Activated naive CD4-positive, alpha-beta T cell treated with anti-CD3 and anti-CD28 coated beads, Interleukin-2, amount 50 U/mL, for 72 hours (primary cell): ENCODE data around the gene KXD1. TPM values are rescaled to one million over a fixed set of nuclear protein-coding genes. Genes with fewer than 3 reads are reported as not detected.
"Not testable (repeated sequence)": the region's sequence is repeated elsewhere in the genome, so short reads cannot be mapped to it uniquely, and the experiment has no call there.

Experiments used
- ATAC-seq, 2 donors: fragments of 150-1000 bp; cut with Tn5 transposase; 2 replicates each; pipeline ENCODE4 v1.10.0; 2021; ENCODE audit warnings: mild to moderate bottlenecking in 2 of 2, moderate library complexity in 2 of 2
- DNase-seq, 2 donors: peaks; one replicate each; pipeline ENCODE4 v3.0.0; 2021 to 2022; ENCODE audit warnings: low spot score in 2 of 2
- H3K27ac Mint-ChIP-seq, 2 donors: one replicate each; pipeline ENCODE4 v1.8.0; 2022; ENCODE audit warnings: mild to moderate bottlenecking in 2 of 2, mixed read lengths in 2 of 2
- H3K36me3 Mint-ChIP-seq, 2 donors: one replicate each; pipeline ENCODE4 v1.8.0; 2022; ENCODE audit warnings: mixed read lengths in 2 of 2
- H3K9me3 Mint-ChIP-seq, 2 donors: one replicate each; pipeline ENCODE4 v1.8.0; 2022; ENCODE audit warnings: mixed read lengths in 2 of 2
- total RNA-seq, 2 donors: library from RNA; stranded (reverse); gene quantifications; one replicate each; pipeline ENCODE4 v1.2.3, GENCODE V29; 2022

KXD1 gene
- total RNA-seq, 2 donors from 2014 or later: 75.8 to 122 TPM

DNA sequence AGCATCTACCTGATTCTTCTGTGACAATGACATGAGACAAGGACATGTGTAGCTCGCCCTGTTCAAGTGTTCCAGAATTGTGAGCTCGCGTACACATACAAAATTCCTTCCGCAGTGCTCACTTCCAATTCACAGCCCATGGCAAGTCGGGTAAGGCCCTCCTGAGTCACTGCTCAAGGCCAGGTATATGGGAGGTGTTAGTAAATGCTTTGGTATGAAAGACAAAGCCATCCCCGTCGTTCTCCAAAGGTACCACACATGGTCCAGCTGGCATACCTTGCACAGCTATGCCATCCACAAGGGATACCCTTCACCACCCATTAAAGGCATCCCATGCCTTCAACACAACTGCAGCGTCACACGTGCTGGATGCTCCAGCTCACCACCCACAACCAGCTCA, 31.4 kb upstream of the KXD1 start:
- Mint-ChIP-seq H3K27ac (no peak overlapping the region), H3K9me3 (no peaks in the 10 kb centered on the region), H3K36me3 (no peaks in the 10 kb centered on the region)
- ATAC-seq: no peak
- DNase-seq: no peak

DNA sequence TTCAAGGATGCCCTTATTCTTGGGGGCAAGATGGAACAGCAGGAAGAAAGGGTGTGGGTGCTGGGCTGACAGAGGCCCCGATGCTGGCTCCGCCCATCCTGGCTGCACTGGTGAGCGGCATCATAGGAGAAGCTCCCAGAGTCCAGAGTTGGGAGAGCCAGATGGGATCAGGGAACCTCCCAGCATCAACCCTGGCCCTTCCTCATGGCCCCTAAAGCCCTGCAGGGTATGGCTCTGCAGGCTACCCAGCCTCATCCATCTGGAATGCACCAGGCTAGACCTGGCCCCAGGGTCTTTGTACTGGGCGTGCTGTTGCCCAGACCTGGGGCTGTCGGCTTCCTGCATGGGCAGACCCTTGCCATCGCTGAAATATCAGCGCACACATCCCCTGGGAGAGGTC, 27.9 kb upstream of the KXD1 start:
- no peak for DNase-seq
- no peak for ATAC-seq
- H3K9me3 Mint-ChIP-seq: no peaks in the 10 kb centered on the region
- H3K36me3 Mint-ChIP-seq: no peaks in the 10 kb centered on the region
- no peak overlapping the region for H3K27ac Mint-ChIP-seq

DNA sequence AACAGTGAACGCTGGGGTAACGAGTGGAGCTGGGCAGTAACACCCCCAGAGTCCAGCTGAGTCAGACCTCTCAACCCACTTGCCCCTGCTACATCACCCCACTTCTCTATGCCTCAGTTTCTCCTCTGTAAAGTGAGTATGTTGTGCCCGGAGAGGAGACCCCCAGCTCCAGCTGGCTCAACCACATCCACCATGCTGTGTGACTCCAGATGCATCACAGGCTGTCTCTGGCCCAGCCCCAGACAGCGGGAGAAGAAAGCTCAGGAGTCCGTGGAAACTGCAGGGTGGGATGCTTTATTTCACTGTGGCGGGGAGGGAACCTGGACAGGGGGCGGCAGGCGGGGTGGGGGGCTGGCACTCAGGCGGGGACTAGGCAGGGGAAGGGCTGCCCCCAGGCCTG, 26.2 kb upstream of the KXD1 start:
- ATAC-seq (no peak), DNase-seq (no peak)
- no peaks in the 10 kb centered on the region for H3K9me3 Mint-ChIP-seq
- peaks cover 0 to 3% of the 10 kb centered on the region in 2 donors for H3K36me3 Mint-ChIP-seq
- H3K27ac Mint-ChIP-seq: no peak overlapping the region

DNA sequence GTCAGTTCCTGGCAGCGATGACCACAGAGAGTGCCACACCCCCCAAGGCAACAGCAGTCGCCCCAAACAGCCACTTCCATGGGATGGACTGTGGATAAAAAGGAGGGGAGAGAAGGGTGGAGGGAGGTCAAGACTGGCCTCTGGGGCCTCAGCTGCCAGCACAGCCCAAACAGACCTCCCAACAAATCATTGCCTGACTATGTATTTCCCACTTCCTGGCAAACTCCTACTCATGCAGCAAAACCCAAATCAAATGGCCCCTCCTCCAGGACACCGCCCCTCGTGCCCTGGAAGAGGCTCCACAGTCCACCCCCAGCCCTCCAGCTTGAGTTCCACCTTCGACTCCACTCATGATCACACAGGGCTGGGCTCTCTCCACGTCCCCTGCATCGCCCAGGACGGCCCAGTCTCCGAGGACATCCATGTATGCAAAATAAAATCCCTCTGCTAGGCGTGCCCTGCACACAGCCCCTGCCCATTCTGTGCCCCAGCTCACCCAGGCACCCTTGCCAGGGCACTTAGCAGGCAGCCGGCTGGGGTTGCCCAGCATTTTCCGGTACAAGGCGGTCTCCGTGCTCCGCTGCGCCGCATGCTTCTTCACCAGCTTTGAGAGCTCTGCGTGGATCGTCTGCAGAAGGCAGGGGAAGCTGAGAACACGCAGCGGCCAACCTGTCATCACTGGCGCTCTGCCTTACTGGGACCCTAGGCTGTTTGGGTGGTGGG, 25.3 kb upstream of the KXD1 start:
- DNase-seq: no peak
- H3K9me3 Mint-ChIP-seq: no peaks in the 10 kb centered on the region
- peak overlapping the region; percentile 67 to 90 for H3K27ac Mint-ChIP-seq
- H3K36me3 Mint-ChIP-seq: peaks cover 0 to 6% of the 10 kb centered on the region in 2 donors
- no peak for ATAC-seq

DNA sequence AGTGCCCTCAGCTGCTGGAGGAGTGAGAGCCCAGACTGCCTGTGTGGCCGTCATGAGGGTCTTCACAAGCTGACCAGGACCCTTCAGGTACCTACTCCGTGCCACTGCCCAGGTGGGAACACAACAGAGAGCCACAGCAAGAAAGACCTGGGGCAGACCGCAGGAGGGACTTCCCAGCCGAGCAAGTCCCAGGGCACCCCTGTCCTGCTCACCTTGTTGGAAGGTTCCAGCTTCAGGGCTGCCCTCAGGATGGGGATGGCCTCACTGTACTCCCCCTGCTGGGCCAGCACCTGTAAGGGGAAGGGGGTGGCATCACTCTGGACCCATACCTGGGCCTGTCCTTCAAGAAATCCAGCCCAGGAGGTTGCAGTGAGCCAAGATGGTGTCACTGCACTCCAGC, 24.6 kb upstream of the KXD1 start:
- DNase-seq: no peak
- Mint-ChIP-seq H3K36me3 (peaks cover 0 to 6% of the 10 kb centered on the region in 2 donors), H3K27ac (peak overlapping the region in 1 of 2 donors; percentile 36), H3K9me3 (no peaks in the 10 kb centered on the region)
- no peak for ATAC-seq

DNA sequence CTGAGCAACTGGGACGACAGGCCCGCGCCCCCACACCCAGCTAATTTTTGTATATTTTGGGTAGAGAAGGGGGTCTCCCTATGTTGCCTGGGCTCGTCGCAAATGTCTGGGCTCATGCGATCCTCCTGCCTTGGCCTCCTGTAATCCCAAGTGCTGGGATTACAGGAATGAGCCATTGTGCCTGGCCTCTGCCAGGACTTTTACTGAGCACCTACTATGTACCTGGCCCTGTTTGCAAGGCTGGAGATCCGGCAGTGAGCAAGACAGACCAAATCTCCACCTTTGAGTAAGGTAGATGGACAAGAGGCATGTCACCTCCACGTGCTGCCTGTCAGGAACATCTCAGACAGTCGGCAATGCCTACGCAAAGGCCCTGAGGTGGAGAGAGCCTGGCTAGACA, 21.2 kb upstream of the KXD1 start:
- ATAC-seq: no peak
- H3K9me3 Mint-ChIP-seq: no peaks in the 10 kb centered on the region
- peak overlapping the region; percentile 58 to 77 for H3K27ac Mint-ChIP-seq
- H3K36me3 Mint-ChIP-seq: peaks cover 10 to 12% of the 10 kb centered on the region in 2 donors
- DNase-seq: no peak

DNA sequence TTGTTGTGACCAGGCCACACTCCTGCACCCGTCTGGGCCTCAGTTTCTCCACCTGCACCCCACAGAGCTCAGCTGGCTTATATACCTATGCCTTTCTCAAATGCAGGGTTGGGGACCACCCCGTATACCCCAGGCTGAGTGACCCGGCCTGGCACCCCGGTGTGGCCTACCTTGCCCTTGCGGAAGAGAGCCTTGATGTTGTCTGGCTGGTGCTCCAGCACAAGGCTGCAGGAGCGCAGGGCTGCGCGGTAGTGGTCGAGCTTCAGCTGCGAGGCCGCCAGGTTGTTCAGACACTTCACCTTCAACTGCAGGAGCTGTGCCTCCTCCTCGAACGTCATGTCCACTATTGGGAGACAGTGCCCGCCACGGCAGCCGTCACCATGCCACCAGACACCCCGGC, 20.2 kb upstream of the KXD1 start:
- H3K36me3 Mint-ChIP-seq: peaks cover 12 to 17% of the 10 kb centered on the region in 2 donors
- H3K9me3 Mint-ChIP-seq: no peaks in the 10 kb centered on the region
- no peak for DNase-seq
- no peak overlapping the region for H3K27ac Mint-ChIP-seq
- no peak for ATAC-seq

DNA sequence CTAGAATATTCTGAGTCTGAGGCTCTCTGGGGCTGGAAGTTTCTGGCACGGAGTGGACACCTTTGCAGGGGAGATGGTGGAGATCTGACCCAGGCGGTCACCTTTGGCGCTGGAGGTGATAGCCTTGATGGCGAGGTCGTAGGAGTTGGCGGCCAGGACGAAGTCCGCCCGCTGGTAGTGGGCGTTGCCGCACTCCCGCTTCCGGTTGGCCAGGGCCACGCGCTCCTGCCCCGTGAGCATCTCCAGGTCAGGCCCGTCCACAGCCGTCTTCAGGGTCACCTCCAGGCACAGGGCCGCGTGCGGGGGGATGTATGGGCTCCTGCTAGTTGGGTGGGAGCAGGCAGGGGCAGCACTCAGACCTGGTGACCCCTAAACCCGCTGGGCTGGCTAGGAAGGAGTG, 19.6 kb upstream of the KXD1 start:
- ATAC-seq (no peak), DNase-seq (no peak)
- no peak overlapping the region for H3K27ac Mint-ChIP-seq
- H3K36me3 Mint-ChIP-seq: peaks cover 14 to 17% of the 10 kb centered on the region in 2 donors
- H3K9me3 Mint-ChIP-seq: no peaks in the 10 kb centered on the region

DNA sequence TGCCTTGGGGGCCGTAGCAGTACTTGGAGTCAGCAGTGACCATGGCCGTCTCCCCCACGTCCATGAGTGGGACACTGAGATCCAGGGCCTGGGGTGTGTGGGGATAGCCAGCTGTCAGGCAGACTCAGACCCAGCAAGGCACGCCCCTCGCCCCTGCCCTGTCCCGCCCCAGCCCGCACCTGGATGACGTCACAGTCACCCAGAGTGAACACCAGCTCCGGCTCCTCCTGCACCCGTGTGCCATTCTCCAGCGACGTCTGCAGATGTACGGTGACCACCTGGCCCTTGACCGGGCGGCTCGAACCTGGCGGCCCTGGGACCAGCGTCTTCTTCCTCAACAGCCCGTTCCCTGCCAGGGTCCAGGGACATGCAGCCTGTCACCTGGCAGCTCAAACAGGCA, 18.3 kb upstream of the KXD1 start:
- Mint-ChIP-seq H3K9me3 (no peaks in the 10 kb centered on the region), H3K27ac (peak overlapping the region in 1 of 2 donors; percentile 65), H3K36me3 (peaks cover 14 to 17% of the 10 kb centered on the region in 2 donors)

DNA sequence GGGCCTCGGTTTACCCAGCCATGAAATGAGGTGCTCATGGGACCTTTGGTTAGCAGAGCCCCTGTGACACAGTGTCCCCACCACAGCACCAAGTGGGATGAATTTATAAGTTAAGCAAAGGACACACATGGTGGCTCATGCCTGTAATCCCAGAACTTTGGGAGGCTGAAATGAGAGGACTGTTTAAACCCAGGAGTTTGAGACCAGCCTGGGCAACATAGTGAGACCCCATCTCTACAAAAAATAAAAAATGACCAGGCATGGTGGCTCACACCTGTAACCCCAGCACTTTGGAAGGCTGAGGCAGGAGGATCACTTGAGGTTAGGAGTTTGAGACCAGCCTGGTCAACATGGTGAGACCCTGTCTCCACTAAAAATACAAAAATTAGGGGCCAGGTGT, 17.5 kb upstream of the KXD1 start:
- peaks cover 14 to 17% of the 10 kb centered on the region in 2 donors for H3K36me3 Mint-ChIP-seq
- DNase-seq, ATAC-seq, H3K9me3 Mint-ChIP-seq, H3K27ac Mint-ChIP-seq: not testable (repeated sequence)

More for the DNA sequence above, 18.3 kb upstream of the KXD1 start:
- no peak for DNase-seq
- ATAC-seq: no peak

DNA sequence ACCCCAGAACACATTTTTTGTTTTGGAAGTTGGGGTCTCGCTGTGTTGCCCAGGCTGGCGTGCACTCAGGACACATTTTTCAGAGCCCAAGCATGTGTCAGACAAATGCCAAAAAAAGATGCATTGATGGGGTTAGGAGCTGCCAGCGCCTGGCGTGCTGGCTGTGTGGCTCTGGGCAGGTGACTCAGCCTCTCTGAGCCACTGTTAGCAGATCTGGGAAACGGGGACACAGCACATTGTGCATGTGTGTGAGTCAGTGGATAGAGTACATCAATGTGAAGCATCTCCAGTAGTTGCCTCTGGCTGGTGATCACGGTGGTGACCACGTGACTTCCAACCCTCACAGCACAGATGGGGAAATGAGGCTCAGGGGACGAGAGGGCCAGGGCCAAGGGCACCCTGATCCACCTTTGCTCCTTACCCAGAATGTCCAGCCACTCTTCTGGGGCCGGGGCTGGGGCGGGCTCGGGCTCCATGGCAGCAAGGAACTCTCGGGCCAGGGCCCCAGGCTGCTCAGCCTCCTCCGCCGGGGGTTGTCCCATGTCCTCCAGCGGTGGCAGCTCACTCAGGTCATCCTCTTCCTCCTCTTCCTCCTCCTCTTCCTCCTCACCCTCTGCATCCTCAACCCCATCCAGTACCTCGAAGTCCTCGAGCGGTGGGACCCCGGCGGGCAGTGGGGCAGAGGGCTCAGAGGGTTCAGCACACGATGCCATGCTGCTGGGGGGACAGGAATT, 16.2 kb upstream of the KXD1 start:
- peaks cover 12 to 17% of the 10 kb centered on the region in 2 donors for H3K36me3 Mint-ChIP-seq
- H3K27ac Mint-ChIP-seq: peak overlapping the region in 1 of 2 donors; percentile 83
- no peaks in the 10 kb centered on the region for H3K9me3 Mint-ChIP-seq
- DNase-seq (no peak), ATAC-seq (peak in 1 of 2 donors; percentile 59)

DNA sequence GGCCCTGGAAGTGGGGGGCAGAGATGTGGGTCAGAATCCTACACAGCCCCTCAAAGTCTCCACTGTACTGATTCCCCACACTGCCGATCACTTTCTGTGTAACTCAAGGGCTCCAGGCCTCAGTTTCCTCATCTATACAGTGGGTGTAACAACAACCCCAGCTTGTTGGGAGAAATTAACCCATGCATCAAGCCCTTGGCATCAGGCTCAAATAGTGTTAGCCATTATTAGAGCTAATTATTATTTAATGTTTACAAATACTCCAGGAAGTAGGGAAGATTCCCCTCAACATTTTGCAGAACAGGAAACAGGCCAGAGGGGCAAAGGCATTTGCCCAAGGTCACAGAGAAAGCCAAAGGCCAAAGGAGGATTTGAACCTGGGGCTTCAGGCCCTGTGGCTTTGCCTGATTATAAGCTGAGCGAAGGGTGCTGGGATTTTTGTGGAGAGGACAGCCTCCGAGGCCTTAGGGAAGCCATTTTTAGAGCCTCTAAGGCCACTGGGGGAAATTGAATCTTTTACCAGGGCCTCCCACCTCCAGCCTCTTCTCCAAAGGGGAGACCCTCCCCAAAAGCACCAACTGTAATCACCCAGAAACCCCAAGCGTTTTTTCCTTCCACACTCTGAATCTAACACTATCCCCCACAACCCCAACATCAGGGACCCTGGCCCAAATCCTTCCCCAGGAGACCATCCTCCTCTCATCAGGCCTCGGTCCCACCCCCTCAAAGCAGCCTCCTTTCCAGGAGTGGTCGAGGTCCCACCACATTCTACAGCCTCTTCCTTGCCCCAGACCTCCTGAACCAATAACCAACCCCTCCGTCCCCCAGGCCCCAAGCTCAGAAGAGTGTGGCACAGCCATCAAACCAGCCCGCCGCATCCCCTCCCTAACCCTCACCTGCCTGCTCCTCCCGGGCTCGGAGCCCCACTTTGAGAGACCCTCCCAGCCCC, 15.4 kb upstream of the KXD1 start:
- DNase-seq (no peak), ATAC-seq (no peak)
- Mint-ChIP-seq H3K9me3 (no peaks in the 10 kb centered on the region), H3K27ac (peak overlapping the region; percentile 83 to 93), H3K36me3 (peaks cover 8 to 17% of the 10 kb centered on the region in 2 donors)

DNA sequence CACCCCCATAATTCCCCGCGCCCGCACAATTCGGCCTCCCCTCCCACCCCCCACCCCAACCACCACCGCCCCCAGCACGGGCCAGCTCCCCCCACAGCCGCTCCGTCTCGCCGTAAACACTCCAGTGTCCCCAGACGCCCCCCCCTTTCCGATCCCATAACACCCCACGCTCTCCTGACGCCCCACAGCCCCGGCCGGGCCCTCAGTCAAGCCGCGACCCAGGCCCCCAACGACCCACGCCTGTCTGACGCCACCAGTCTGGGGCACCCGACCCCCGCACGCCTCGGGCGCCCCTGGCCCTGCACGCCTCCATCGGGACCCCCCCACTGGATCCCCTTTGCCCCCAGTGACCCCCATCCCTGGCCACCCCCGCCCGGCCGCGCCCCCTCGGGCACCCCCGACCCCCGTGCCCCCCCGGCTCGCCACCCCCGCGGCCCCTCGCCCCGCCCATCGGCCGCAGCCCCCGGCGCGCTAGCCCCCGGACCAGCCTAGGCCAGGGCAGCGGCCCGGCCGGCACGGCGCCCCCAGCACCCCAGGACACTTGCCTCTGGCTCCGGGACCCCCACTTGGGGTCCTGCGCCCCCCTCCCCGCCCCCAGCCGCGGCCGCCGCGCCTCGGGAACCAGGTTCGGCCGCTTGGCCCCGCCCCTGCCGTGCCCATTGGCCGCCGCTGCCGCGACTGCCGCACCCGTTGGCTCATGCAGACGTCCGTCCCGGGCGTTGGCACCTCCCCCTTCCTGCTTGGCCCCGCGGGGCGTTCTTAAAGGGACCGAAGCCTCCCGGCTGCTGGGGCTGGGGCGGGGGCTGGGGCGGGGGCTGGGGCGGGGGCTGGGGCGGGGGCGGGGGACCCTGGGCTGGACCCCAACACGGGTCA, 14.5 kb upstream of the KXD1 start, which contains the start of gene FKBP8:
Gene FKBP8, minus strand, starts transcription at position 633 of the 873 bp plus-strand sequence. CDS start 1,603 bp downstream, outside the sequence.
- Mint-ChIP-seq H3K36me3 (peaks cover 8 to 17% of the 10 kb centered on the region in 2 donors), H3K9me3 (no peaks in the 10 kb centered on the region), H3K27ac (peak within 1 kb of the TSS; percentile 95 to 97)
- ATAC-seq (peak; percentile 93 to 96), DNase-seq (peak; percentile 92 to 97)

DNA sequence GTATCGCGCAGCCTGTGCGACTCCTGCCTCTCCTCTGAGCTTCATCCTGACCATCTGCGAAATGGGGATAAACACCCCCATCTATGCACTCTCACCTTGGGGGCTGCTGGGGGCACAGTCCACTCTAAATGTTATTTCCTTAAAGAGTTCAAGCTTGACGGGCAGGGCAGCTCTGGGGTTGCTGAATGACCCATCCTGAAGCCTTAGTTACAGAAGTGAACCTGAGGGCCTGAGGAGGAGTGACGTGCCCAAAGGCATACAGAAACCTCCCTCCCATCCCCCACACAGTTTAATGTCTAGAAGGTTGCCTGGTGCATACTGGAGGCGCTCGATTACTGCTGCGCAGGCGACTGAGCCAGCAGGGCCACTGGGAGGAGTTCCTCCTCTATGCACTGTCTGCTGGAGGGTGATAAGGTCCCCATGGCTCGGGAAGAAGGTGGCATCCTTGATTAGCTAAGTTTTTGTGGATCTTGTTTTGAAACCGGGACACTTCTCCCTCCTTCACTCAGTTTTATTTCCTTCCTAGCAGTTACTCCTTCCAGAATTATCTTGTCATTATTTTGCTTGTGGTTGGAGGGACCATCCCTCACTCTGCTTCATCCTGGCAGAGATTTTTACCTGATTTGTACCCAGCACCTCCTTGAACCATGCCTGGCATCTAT, 13.7 kb upstream of the KXD1 start:
- Mint-ChIP-seq H3K36me3 (peaks cover 8 to 17% of the 10 kb centered on the region in 2 donors), H3K9me3 (no peaks in the 10 kb centered on the region)
- peak; percentile 84 to 87 for ATAC-seq

DNA sequence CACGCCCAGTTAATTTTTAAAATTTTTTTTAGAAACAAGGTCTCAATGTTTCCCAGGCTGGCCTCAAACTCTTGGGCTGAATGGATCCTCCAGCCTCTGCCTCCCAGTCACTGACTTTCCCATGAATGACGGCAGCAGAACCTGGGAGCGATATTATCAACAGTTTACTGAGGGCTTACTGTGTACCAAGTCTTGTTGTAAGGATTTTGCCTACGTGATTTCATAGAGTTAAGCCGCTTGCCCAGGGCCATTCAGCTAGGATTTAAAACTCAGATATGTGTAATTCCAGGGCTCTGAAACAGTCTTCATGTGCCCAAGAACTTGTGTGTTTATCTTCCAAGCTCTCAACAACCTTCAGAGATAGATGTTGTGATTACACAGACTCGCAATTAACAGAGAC, 6.0 kb upstream of the KXD1 start:
- ATAC-seq: no peak
- H3K9me3 Mint-ChIP-seq: no peaks in the 10 kb centered on the region

More for the DNA sequence above, 13.7 kb upstream of the KXD1 start:
- peak overlapping the region; percentile 95 to 97 for H3K27ac Mint-ChIP-seq
- DNase-seq: peak; percentile 72 to 88

More for the DNA sequence above, 6.0 kb upstream of the KXD1 start:
- DNase-seq: no peak
- no peaks in the 10 kb centered on the region for H3K36me3 Mint-ChIP-seq
- no peak overlapping the region for H3K27ac Mint-ChIP-seq
